Activated naive CD8-positive, alpha-beta T cell treated with anti-CD3 and anti-CD28 coated beads, Interleukin-2, amount 50 U/mL, for 24 hours (primary cell): ENCODE data around the gene ATG13.

Experiments used
- ATAC-seq: fragments of 150-1000 bp; cut with Tn5 transposase; one replicate; pipeline ENCODE4 v1.10.0; 2021
- DNase-seq: peaks from one replicate; pipeline ENCODE4 v3.0.0; 2021
- H3K27ac Mint-ChIP-seq: one replicate; pipeline ENCODE4 v1.8.0; 2021; ENCODE audit warnings: mild to moderate bottlenecking, mixed read lengths
- H3K27me3 Mint-ChIP-seq: one replicate; pipeline ENCODE4 v1.8.0; 2021; ENCODE audit warnings: mixed read lengths
- H3K36me3 Mint-ChIP-seq: one replicate; pipeline ENCODE4 v1.8.0; 2021; ENCODE audit warnings: low read depth, mixed read lengths
- H3K4me1 Mint-ChIP-seq: one replicate; pipeline ENCODE4 v1.8.0; 2021; ENCODE audit warnings: mixed read lengths
- H3K4me3 Mint-ChIP-seq: one replicate; pipeline ENCODE4 v1.8.0; 2021; ENCODE audit warnings: mild to moderate bottlenecking, moderate library complexity, mixed read lengths
- H3K9me3 Mint-ChIP-seq: one replicate; pipeline ENCODE4 v1.8.0; 2021; ENCODE audit warnings: mixed read lengths

ATG13 gene

GRCh38 chr11:46681814-46682213 lies 64.5 kb downstream of the ATG13 start:
- Mint-ChIP-seq H3K4me3 (no peak overlapping the region), H3K27me3 (no peaks in the 10 kb centered on the region), H3K9me3 (no peaks in the 10 kb centered on the region), H3K27ac (no peak overlapping the region), H3K36me3 (peaks cover 3% of the 10 kb centered on the region), H3K4me1 (peaks cover 3% of the 10 kb centered on the region)
- ATAC-seq (no peak), DNase-seq (no peak)

DNA sequence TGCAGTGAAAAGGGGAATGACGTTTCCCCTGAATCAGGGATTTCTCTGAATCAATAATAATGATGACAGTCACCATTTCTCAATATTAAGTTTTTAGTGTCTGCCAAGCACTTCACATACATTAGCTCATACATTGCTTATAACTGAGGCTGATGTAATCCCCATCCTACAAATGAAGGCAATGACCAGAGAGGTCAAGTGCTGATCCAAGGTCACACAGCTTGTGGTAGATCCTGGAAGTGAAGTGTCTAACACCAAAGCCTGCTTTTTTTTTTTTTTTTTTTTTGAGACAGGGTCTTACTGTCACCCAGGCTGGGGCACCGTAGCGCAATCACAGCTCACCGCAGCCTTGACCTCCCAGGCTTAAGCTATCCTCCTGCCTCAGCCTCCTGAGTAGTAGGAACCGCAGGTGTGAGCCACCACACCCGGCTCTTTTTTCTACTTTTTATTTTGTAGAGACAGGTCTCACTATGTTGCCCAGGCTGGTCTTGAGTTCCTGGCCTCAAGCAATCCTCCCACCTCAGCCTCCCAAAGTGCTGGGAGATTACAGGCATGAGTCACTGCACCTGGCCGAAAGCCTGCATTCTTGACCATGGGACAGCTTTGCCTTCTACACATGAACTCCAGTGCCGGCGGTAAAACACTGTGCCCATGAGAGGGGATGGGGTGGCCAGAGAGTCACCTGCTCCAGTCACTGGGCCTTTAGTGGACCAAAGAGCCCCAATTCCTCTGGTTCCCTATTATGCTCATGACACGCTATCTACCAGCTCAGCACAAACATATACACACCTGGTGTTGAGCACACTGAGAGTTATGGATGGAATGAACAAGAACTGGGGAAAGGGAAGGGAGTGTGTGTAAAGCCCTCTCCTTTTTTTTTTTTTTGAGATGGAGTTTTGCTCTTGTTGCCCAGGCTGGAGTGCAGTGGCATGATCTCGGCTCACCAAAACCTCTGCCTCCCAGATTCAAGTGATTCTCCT lies 65.7 kb downstream of the ATG13 start:
- H3K4me3 Mint-ChIP-seq, result no peak overlapping the region
- no peak overlapping the region for H3K27ac Mint-ChIP-seq
- peaks cover 3% of the 10 kb centered on the region for H3K36me3 Mint-ChIP-seq
- no peaks in the 10 kb centered on the region for H3K27me3 Mint-ChIP-seq
- H3K9me3 Mint-ChIP-seq, result no peaks in the 10 kb centered on the region
- ATAC-seq, result no peak
- no peak for DNase-seq
- no peaks in the 10 kb centered on the region for H3K4me1 Mint-ChIP-seq

DNA sequence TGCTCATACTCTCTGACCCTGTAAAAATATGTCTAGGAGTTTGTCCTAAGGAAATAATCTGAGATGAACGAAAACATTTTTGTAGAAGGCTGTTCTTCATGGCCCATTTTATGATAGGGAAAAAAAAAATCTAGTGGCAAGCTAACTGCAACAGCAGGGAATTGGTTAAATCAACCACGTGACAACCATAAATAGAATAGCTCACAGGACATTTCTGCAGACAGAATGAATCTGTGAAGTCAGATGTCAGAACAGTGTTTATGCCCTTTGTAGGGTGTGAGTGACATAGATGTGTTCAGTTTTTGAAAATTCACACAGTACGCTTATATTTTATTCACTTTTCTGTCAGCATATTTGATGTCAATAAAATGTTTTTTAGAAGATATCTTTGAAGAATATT lies 67.0 kb downstream of the ATG13 start:
- ATAC-seq, result no peak
- no peak for DNase-seq
- Mint-ChIP-seq H3K9me3 (no peaks in the 10 kb centered on the region), H3K36me3 (peaks cover 7% of the 10 kb centered on the region), H3K27ac (no peak overlapping the region), H3K4me1 (no peaks in the 10 kb centered on the region), H3K4me3 (no peak overlapping the region), H3K27me3 (no peaks in the 10 kb centered on the region)

DNA sequence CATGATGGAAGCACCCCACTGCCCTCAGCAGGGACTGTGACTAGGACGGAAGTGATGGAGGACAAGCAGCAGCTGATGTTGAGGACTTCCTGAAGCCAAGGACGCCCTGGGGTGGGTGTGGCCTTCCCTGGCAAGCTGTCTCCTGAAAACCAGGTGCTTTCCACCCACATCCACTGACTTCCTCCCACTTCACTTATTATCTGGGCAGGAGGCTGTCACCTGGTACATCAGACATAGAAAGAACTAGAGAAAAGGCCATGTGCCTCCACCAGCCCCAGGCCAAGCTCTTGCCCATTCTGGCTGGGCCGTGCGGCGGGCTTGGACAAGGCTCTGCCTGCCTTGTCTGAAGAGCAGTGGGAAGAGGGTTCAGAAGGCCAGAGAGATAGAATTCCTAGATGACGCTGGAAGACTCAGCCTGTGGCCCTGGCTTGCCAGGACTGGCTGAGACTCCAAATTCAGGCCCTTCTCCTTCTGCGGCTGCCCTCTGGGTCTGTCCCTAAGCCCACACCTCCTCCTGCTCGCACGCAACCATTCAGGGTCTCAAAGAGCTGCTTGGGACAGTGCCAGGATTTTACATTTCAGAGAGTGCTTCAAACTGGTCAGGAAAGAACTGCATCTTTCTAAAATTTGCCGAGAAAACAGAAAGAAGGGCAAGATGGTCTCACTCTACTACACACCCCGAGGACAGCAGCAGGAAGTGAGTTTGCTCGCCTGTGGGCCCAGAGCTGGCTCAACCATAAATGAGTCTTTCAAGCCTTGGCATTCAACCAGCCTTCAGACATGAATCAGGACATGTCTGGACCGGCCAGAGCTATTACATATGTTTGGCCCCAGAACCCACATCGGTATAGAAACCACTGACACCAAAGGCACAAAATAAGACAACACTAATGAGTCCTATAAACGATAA lies 69.8 kb downstream of the ATG13 start:
- Mint-ChIP-seq H3K4me3 (no peak overlapping the region), H3K36me3 (peaks cover 7% of the 10 kb centered on the region)
- ATAC-seq, result no peak

DNA sequence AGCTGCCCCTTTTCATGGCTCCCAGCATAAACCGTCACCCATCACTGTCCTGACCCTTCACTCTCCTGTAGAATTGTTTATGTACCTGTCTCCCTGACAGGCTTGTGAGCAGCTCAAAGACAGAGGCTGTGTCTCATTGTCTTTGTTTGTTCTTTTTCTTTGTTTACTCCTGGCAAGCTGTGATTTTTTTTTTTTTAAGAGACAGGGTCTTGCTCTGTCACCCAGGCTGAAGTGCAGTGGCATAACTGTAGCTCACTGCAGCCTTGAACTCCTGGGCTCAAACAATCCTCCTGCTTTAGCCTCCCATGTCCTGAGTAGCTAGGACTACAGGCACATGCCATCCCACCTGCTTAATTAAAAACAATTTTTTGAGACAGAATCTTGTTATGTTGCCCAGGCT lies 73.3 kb downstream of the ATG13 start:
- DNase-seq (no peak), ATAC-seq (no peak)
- Mint-ChIP-seq H3K4me1 (peaks cover 4% of the 10 kb centered on the region), H3K27ac (no peak overlapping the region), H3K27me3 (no peaks in the 10 kb centered on the region), H3K4me3 (no peak overlapping the region), H3K9me3 (no peaks in the 10 kb centered on the region), H3K36me3 (peaks cover 9% of the 10 kb centered on the region)

More for the DNA sequence above, 69.8 kb downstream of the ATG13 start:
- Mint-ChIP-seq H3K9me3 (no peaks in the 10 kb centered on the region), H3K27me3 (no peaks in the 10 kb centered on the region), H3K27ac (no peak overlapping the region), H3K4me1 (no peaks in the 10 kb centered on the region)
- DNase-seq, result no peak

DNA sequence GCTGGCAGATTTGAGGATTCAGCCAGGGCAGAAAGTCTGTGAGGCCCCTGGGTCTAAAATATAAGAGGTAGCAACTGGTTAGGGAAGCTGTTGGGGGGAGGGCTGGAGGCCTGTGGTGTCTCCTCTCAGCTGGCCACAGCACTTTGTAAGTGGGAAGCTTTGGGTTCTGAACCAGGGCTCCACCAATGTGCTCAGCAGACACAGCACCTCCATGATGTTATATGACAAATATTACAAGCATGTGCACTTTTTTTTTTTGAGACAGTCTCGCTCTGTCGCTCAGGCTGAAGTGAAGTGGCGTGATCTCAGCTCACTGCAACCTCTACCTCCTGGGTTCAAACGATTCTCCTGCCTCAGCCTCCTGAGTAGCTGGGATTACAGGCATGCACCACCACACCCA lies 75.1 kb downstream of the ATG13 start:
- ATAC-seq, result no peak
- H3K4me1 Mint-ChIP-seq, result peaks cover 5% of the 10 kb centered on the region
- H3K36me3 Mint-ChIP-seq, result peaks cover 8% of the 10 kb centered on the region
- no peak for DNase-seq
- H3K27me3 Mint-ChIP-seq, result no peaks in the 10 kb centered on the region
- H3K9me3 Mint-ChIP-seq, result no peaks in the 10 kb centered on the region
- no peak overlapping the region for H3K27ac Mint-ChIP-seq
- no peak overlapping the region for H3K4me3 Mint-ChIP-seq

GRCh38 chr11:46693597-46694012 lies 76.3 kb downstream of the ATG13 start:
- no peak for DNase-seq
- Mint-ChIP-seq H3K4me1 (peaks cover 17% of the 10 kb centered on the region), H3K27ac (no peak overlapping the region), H3K4me3 (no peak overlapping the region), H3K36me3 (peaks cover 8% of the 10 kb centered on the region), H3K27me3 (no peaks in the 10 kb centered on the region), H3K9me3 (no peaks in the 10 kb centered on the region)
- ATAC-seq, result no peak

GRCh38 chr11:46694072-46694471 lies 76.7 kb downstream of the ATG13 start:
- DNase-seq (no peak), ATAC-seq (no peak)
- no peak overlapping the region for H3K27ac Mint-ChIP-seq
- H3K9me3 Mint-ChIP-seq, result no peaks in the 10 kb centered on the region
- no peak overlapping the region for H3K4me3 Mint-ChIP-seq
- H3K27me3 Mint-ChIP-seq, result no peaks in the 10 kb centered on the region
- H3K4me1 Mint-ChIP-seq, result peaks cover 22% of the 10 kb centered on the region
- H3K36me3 Mint-ChIP-seq, result peaks cover 6% of the 10 kb centered on the region

DNA sequence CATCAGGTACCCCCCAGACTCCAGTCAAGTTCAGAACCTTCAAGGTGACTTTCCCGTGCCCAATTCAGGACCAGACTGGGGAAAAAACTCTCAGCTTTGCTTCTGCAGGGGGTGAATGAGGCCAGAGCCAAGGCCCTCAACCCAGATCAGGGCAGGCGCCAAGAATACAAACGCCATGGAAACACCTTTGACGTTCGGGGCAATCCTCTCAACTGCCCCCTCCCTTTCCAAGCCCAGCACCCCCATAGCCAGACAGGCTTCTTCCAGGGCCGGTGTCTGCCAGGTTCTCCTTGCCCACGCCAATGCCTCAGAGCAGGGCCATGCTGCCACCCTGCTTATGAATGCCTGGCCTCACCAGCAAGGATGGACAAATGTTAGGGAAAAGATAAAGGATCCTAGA lies 77.3 kb downstream of the ATG13 start:
- Mint-ChIP-seq H3K27me3 (no peaks in the 10 kb centered on the region), H3K9me3 (no peaks in the 10 kb centered on the region), H3K4me1 (peaks cover 26% of the 10 kb centered on the region), H3K36me3 (peaks cover 5% of the 10 kb centered on the region), H3K4me3 (no peak overlapping the region), H3K27ac (no peak overlapping the region)
- ATAC-seq (no peak), DNase-seq (no peak)

DNA sequence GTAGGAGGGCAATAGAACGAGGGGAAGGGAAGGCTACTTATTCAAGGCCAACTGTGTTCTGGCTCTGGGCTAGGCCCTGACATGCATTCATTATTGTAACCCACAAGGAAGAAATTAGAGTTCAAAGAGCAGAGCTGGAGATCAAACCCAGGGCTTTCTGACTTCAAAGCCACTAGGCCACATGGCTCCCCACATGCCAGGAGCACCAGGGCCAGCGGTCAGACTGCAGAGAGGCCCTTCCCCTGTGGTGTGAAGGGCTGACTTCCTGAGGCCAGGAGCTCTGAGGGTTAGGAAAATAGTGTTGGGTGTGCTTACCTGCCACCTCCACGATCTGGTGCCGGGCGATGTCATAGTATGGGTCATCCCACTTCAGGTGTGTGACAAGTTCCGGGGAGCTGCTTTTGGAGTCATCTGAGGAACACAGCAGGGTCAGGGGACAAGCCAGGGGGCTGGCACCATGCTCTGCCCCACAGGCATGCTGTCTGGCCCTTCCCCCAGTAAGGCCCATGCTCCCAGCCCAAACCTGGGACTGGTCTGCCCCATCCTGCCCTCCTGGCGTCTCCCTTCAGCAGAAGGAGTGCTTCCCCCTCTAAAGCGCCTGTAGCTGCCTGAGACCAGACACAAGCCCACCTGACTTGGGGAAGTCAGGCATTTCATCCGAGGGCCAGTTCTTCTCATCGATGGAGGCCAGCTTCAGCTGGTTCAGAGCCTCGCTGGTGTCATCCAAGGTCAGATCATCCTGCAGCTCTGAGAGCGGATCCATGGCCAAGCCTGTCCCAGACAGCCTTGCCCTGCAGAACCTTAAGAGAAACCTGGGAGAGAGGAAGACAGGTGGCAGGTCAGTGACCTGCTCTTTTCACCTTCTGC lies 78.2 kb downstream of the ATG13 start:
- DNase-seq, result no peak
- Mint-ChIP-seq H3K27ac (no peak overlapping the region), H3K36me3 (peaks cover 7% of the 10 kb centered on the region), H3K27me3 (no peaks in the 10 kb centered on the region), H3K4me3 (no peak overlapping the region), H3K9me3 (no peaks in the 10 kb centered on the region), H3K4me1 (peaks cover 34% of the 10 kb centered on the region)
- no peak for ATAC-seq

DNA sequence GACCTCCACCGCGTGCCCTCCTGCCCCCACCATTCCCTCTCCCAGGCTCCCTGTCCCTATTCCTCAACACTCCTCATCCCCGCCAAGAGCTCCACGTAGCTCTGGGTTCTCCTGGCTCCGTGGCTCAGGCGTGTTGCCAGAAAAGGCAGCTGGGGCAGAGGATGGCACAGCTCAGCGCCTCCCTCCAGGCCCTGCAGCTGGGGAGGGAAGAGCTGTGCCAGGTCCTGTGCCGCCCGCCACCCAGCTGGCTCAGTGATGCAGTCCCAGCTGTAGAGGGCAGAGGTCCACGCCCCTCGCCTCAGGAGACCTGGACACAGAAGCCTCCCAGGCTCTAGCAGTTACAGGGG lies 78.8 kb downstream of the ATG13 start:
- H3K4me3 Mint-ChIP-seq, result no peak overlapping the region
- ATAC-seq (no peak), DNase-seq (no peak)
- no peaks in the 10 kb centered on the region for H3K27me3 Mint-ChIP-seq
- no peaks in the 10 kb centered on the region for H3K9me3 Mint-ChIP-seq
- no peak overlapping the region for H3K27ac Mint-ChIP-seq
- peaks cover 38% of the 10 kb centered on the region for H3K4me1 Mint-ChIP-seq
- peaks cover 11% of the 10 kb centered on the region for H3K36me3 Mint-ChIP-seq

- H3K4me1 Mint-ChIP-seq, result peaks cover 47% of the 10 kb centered on the region
- H3K27ac Mint-ChIP-seq, result no peak overlapping the region
- H3K4me3 Mint-ChIP-seq, result no peak overlapping the region
- H3K27me3 Mint-ChIP-seq, result no peaks in the 10 kb centered on the region
- DNase-seq (no peak), ATAC-seq (no peak)
- H3K9me3 Mint-ChIP-seq, result no peaks in the 10 kb centered on the region
- H3K36me3 Mint-ChIP-seq, result peaks cover 15% of the 10 kb centered on the region
Measured at GRCh38 chr11:46697303-46697702, 80.0 kb downstream of the ATG13 start.

DNA sequence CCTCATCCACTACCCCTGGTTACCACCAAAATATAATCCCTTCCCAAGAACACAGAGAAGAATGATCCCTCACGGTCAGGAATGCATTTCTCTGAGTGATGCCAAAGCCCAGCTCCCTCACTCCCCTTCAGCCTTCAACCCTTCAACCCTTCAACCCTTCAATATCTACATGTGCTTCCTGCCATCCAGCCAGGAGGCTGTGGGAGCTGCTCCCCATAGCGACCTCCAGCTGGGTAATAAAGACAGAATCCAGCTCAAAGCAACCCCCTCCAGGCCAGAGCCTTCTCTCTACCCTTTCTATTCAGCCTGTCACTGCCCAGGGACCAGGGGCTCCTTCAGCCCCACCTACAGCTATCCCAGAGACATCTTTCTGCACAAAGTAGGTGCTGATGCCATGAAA lies 80.4 kb downstream of the ATG13 start:
- Mint-ChIP-seq H3K36me3 (peaks cover 16% of the 10 kb centered on the region), H3K27ac (peak overlapping the region; percentile 59), H3K9me3 (no peaks in the 10 kb centered on the region), H3K27me3 (no peaks in the 10 kb centered on the region), H3K4me3 (no peak overlapping the region), H3K4me1 (peaks cover 51% of the 10 kb centered on the region)
- ATAC-seq (no peak), DNase-seq (no peak)

DNA sequence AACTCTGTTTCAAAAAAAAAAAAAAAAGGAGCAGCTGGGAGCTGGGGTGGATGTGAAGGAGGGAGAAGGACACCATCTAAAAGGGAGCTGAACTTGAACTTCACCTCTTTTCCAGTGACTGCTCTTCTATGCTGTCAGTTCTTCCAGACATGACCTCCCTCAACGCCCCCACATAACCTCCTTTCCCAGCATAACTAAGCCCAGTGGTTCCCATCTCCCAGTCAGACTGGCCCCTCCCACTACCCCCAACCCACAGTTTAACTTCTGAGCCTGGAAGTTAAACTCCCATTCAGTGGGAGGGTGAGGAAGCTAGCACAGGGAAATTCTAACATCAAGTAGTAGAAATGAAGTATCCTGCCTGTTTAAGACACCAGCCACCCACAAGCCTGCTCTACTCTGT lies 81.2 kb downstream of the ATG13 start:
- Mint-ChIP-seq H3K27ac (peak overlapping the region; percentile 46), H3K4me3 (peak overlapping the region; percentile 94), H3K9me3 (no peaks in the 10 kb centered on the region), H3K27me3 (no peaks in the 10 kb centered on the region), H3K36me3 (peaks cover 21% of the 10 kb centered on the region), H3K4me1 (peaks cover 60% of the 10 kb centered on the region)
- DNase-seq, result no peak
- ATAC-seq, result no peak
